GM23338 (cell line): ENCODE data around the gene ATP1A3. TPM values are rescaled to one million over a fixed set of nuclear protein-coding genes. Genes with fewer than 3 reads are reported as not detected.

Experiments
- ATAC-seq: fragments of 200-7000 bp; cut with Tn5 transposase; 3 replicates; pipeline ENCODE4 v1.9.1; 2020
- DNase-seq: peaks from one replicate; pipeline ENCODE4 v3.0.0-alpha.2; 2015; ENCODE audit warnings: low spot score
- H2AFZ ChIP-seq: fragments of 200-600 bp; sonication (generic); 2 replicates; pipeline ENCODE4 v1.8.0; 2016; ENCODE audit warnings: antibody characterized with exemption, mild to moderate bottlenecking, moderate library complexity
- H3F3A ChIP-seq: fragments of 200-600 bp; sonication (generic); replicated peaks from 2 replicates; pipeline ENCODE4 v1.8.0; 2017; ENCODE audit warnings: antibody characterized with exemption, mixed run types, low read depth
- H3K27ac ChIP-seq: fragments of 200-600 bp; sonication (generic); 2 replicates; pipeline ENCODE4 v1.6.1; 2016; ENCODE audit warnings: low read depth
- H3K27me3 ChIP-seq: fragments of 200-600 bp; sonication (generic); 2 replicates; pipeline ENCODE4 v1.8.0; 2016; ENCODE audit warnings: mild to moderate bottlenecking, mixed run types, moderate library complexity; ENCODE audit not compliant: insufficient read depth
- H3K36me3 ChIP-seq: fragments of 200-600 bp; sonication (generic); 2 replicates; pipeline ENCODE4 v1.8.0; 2016; ENCODE audit warnings: mild to moderate bottlenecking; ENCODE audit not compliant: insufficient read depth
- H3K4me1 ChIP-seq: fragments of 200-600 bp; sonication (generic); 2 replicates; pipeline ENCODE4 v1.8.0; 2016; ENCODE audit warnings: mild to moderate bottlenecking, moderate library complexity; ENCODE audit not compliant: insufficient read depth
- H3K4me2 ChIP-seq: fragments of 200-600 bp; sonication (generic); 2 replicates; pipeline ENCODE4 v1.7.1; 2017; ENCODE audit warnings: mixed run types
- H3K4me3 ChIP-seq: fragments of 200-600 bp; sonication (generic); 2 replicates; pipeline ENCODE4 v1.6.1; 2016; ENCODE audit warnings: mixed run types
- H3K79me2 ChIP-seq: fragments of 200-600 bp; sonication (generic); replicated peaks from 2 replicates; pipeline ENCODE4 v1.8.0; 2017; ENCODE audit warnings: mild to moderate bottlenecking; ENCODE audit not compliant: insufficient read depth
- H3K9me2 ChIP-seq: fragments of 200-600 bp; sonication (generic); 2 replicates; pipeline ENCODE4 v1.8.0; 2017; ENCODE audit not compliant: insufficient read depth
- H4K20me1 ChIP-seq: fragments of 200-600 bp; sonication (generic); replicated peaks from 2 replicates; pipeline ENCODE4 v1.8.0; 2017; ENCODE audit warnings: mild to moderate bottlenecking; ENCODE audit not compliant: insufficient read depth
- H3K27ac Mint-ChIP-seq: 2 replicates; pipeline ENCODE4 v1.8.0; 2020; ENCODE audit warnings: inconsistent platforms, mild to moderate bottlenecking, moderate library complexity, mixed read lengths
- H3K27me3 Mint-ChIP-seq: 3 replicates; pipeline ENCODE4 v1.8.0; 2022; ENCODE audit warnings: low read depth, mild to moderate bottlenecking, moderate library complexity, mixed read lengths, inconsistent platforms; ENCODE audit not compliant: insufficient read depth, poor library complexity
- H3K36me3 Mint-ChIP-seq: 3 replicates; pipeline ENCODE4 v1.8.0; 2021; ENCODE audit warnings: low read depth, mild to moderate bottlenecking, inconsistent platforms, moderate library complexity, mixed read lengths
- H3K4me1 Mint-ChIP-seq: 3 replicates; pipeline ENCODE4 v1.8.0; 2020; ENCODE audit warnings: mild to moderate bottlenecking, inconsistent platforms, mixed read lengths
- H3K4me3 Mint-ChIP-seq: 3 replicates; pipeline ENCODE4 v1.8.0; 2021; ENCODE audit warnings: moderate library complexity, mild to moderate bottlenecking, inconsistent platforms, mixed read lengths
- H3K9me3 Mint-ChIP-seq: 3 replicates; pipeline ENCODE4 v1.8.0; 2020; ENCODE audit warnings: moderate library complexity, mild to moderate bottlenecking, inconsistent platforms, mixed read lengths
- CREB1 ChIP-seq: fragments of 250-450 bp; sonication (Bioruptor Pico); IDR thresholded peaks from 2 replicates; pipeline ENCODE4 v1.5.0; 2020; ENCODE audit warnings: low read depth, mild to moderate bottlenecking, moderate library complexity
- CTCF ChIP-seq, 2 experiments: fragments of 200-600 bp in 1 of 2; sonication (generic) in 1 of 2; conservative IDR thresholded peaks; 2 replicates each; pipeline versions ENCODE4 v1.5.1 to v1.6.1; 2016 to 2017; ENCODE audit warnings: antibody characterized with exemption in 2 of 2, low read depth in 2 of 2, mild to moderate bottlenecking in 2 of 2, moderate library complexity in 1 of 2
- ETS1 ChIP-seq: IDR thresholded peaks from 2 replicates; pipeline ENCODE4 v1.6.1; 2016; ENCODE audit warnings: antibody characterized with exemption
- EZH2 ChIP-seq: fragments of 200-600 bp; sonication (generic); IDR thresholded peaks from one replicate; pipeline ENCODE4 v1.8.0; 2017; ENCODE audit warnings: antibody characterized with exemption, mild to moderate bottlenecking, low read depth; ENCODE audit not compliant: unreplicated experiment
- EZH2phosphoT487 ChIP-seq: fragments of 200-600 bp; sonication (generic); IDR thresholded peaks from one replicate; pipeline ENCODE4 v1.8.1; 2018; ENCODE audit warnings: antibody characterized with exemption; ENCODE audit not compliant: unreplicated experiment
- JUNB ChIP-seq: IDR thresholded peaks from one replicate; pipeline ENCODE4 v1.6.1; 2016; ENCODE audit warnings: antibody characterized with exemption; ENCODE audit not compliant: unreplicated experiment
- NANOG ChIP-seq: IDR thresholded peaks from 2 replicates; pipeline ENCODE4 v1.6.1; 2016; ENCODE audit warnings: antibody characterized with exemption, borderline replicate concordance
- POLR2AphosphoS5 ChIP-seq: IDR thresholded peaks from 2 replicates; pipeline ENCODE4 v1.6.1; 2016; ENCODE audit warnings: antibody characterized with exemption, low read depth
- STAT1 ChIP-seq: IDR thresholded peaks from one replicate; pipeline ENCODE4 v1.6.1; 2016; ENCODE audit warnings: antibody characterized with exemption; ENCODE audit not compliant: unreplicated experiment
- ZNF114 ChIP-seq: fragments of 250-450 bp; sonication (Bioruptor Pico); IDR thresholded peaks from 2 replicates; pipeline ENCODE4 v1.5.0; 2020; ENCODE audit warnings: mild to moderate bottlenecking, moderate library complexity
- ZNF331 ChIP-seq: fragments of 250-450 bp; sonication (Bioruptor Pico); IDR thresholded peaks from 2 replicates; pipeline ENCODE4 v1.5.0; 2020; ENCODE audit warnings: low read depth, mild to moderate bottlenecking, moderate library complexity
- polyA plus RNA-seq: library from polyadenylated mRNA; unstranded; fragments of >200 nt; fragmentation: Nextera tagmentation; extraction: Ambion mirVana; gene quantifications from 2 replicates; pipeline ENCODE4 v1.2.1, GENCODE V29; 2016
- total RNA-seq: library from RNA; depleted of rRNA; stranded (reverse); fragments of >200 nt; shearing (Covaris generic); gene quantifications from 2 replicates; pipeline ENCODE4 v1.2.3, GENCODE V29; 2014
- TF ChIP-seq, protein P1 (sequence below): IDR thresholded peaks from one replicate; pipeline ENCODE4 v1.6.1; 2018; ENCODE audit warnings: antibody characterized with exemption; ENCODE audit not compliant: unreplicated experiment
- TF ChIP-seq, protein P2 (sequence below): fragments of 250-450 bp; sonication (Bioruptor Pico); IDR thresholded peaks from 2 replicates; pipeline ENCODE4 v1.5.0; 2020; ENCODE audit warnings: mild to moderate bottlenecking, moderate library complexity

ATP1A3 gene
- total and polyA plus RNA-seq, 2 experiments from 2014 or later = 11.5 to 37.3 TPM

DNA sequence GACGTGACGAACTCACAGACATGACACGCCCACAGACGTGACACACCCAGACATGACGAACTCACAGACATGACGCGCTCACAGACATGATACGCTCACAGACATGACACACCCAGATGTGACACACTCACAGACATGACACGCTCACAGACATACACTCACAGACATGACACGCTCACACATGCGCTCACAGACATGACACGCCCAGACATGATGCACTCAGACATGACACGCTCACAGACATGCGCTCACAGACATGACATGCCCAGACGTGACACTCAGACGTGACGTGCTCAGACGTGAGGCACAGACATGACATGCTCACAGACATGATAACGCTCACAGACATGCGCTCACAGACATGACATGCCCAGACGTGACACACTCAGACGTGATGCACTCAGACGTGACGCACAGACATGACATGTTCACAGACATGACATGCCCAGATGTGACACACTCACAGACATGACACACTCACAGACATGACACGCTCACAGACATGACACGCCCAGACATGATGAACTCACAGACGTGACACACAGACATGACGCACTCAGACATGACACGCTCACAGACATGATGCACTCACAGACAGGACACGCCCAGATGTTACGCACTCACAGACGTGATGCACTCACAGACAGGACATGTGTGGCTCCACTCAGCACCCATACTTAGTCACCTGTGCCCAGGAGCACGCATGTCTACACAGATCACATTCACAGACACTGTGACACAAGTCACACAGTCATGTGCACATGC is 73.9 kb downstream of the ATP1A3 start:
- no peaks in the 10 kb centered on the region for H3K36me3 ChIP-seq
- no peak overlapping the region for H3K27ac Mint-ChIP-seq
- H3K4me1 ChIP-seq = peaks cover 8% of the 10 kb centered on the region; the same call in 1 of the 2 replicates
- ATAC-seq (no peak), DNase-seq (no peak)
- no peaks in the 10 kb centered on the region for H3K9me2 ChIP-seq
- H3K4me1 Mint-ChIP-seq = peaks cover 13% of the 10 kb centered on the region
- TF ChIP-seq, protein P1, sequence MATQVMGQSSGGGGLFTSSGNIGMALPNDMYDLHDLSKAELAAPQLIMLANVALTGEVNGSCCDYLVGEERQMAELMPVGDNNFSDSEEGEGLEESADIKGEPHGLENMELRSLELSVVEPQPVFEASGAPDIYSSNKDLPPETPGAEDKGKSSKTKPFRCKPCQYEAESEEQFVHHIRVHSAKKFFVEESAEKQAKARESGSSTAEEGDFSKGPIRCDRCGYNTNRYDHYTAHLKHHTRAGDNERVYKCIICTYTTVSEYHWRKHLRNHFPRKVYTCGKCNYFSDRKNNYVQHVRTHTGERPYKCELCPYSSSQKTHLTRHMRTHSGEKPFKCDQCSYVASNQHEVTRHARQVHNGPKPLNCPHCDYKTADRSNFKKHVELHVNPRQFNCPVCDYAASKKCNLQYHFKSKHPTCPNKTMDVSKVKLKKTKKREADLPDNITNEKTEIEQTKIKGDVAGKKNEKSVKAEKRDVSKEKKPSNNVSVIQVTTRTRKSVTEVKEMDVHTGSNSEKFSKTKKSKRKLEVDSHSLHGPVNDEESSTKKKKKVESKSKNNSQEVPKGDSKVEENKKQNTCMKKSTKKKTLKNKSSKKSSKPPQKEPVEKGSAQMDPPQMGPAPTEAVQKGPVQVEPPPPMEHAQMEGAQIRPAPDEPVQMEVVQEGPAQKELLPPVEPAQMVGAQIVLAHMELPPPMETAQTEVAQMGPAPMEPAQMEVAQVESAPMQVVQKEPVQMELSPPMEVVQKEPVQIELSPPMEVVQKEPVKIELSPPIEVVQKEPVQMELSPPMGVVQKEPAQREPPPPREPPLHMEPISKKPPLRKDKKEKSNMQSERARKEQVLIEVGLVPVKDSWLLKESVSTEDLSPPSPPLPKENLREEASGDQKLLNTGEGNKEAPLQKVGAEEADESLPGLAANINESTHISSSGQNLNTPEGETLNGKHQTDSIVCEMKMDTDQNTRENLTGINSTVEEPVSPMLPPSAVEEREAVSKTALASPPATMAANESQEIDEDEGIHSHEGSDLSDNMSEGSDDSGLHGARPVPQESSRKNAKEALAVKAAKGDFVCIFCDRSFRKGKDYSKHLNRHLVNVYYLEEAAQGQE = no peak
- TF ChIP-seq STAT1 (no peak), POLR2AphosphoS5 (no peak), NANOG (no peak), CREB1 (CRISPR knock-in tag) (no peak), CTCF (conservative IDR thresholded peaks at IDR 0.05; ENCODE audit: low read depth in 2 of 2) (no peak), EZH2 (no peak), ETS1 (no peak), EZH2phosphoT487 (no peak), ZNF331 (CRISPR knock-in tag) (no peak), JUNB (no peak), ZNF114 (CRISPR knock-in tag) (no peak)
- TF ChIP-seq, protein P2, sequence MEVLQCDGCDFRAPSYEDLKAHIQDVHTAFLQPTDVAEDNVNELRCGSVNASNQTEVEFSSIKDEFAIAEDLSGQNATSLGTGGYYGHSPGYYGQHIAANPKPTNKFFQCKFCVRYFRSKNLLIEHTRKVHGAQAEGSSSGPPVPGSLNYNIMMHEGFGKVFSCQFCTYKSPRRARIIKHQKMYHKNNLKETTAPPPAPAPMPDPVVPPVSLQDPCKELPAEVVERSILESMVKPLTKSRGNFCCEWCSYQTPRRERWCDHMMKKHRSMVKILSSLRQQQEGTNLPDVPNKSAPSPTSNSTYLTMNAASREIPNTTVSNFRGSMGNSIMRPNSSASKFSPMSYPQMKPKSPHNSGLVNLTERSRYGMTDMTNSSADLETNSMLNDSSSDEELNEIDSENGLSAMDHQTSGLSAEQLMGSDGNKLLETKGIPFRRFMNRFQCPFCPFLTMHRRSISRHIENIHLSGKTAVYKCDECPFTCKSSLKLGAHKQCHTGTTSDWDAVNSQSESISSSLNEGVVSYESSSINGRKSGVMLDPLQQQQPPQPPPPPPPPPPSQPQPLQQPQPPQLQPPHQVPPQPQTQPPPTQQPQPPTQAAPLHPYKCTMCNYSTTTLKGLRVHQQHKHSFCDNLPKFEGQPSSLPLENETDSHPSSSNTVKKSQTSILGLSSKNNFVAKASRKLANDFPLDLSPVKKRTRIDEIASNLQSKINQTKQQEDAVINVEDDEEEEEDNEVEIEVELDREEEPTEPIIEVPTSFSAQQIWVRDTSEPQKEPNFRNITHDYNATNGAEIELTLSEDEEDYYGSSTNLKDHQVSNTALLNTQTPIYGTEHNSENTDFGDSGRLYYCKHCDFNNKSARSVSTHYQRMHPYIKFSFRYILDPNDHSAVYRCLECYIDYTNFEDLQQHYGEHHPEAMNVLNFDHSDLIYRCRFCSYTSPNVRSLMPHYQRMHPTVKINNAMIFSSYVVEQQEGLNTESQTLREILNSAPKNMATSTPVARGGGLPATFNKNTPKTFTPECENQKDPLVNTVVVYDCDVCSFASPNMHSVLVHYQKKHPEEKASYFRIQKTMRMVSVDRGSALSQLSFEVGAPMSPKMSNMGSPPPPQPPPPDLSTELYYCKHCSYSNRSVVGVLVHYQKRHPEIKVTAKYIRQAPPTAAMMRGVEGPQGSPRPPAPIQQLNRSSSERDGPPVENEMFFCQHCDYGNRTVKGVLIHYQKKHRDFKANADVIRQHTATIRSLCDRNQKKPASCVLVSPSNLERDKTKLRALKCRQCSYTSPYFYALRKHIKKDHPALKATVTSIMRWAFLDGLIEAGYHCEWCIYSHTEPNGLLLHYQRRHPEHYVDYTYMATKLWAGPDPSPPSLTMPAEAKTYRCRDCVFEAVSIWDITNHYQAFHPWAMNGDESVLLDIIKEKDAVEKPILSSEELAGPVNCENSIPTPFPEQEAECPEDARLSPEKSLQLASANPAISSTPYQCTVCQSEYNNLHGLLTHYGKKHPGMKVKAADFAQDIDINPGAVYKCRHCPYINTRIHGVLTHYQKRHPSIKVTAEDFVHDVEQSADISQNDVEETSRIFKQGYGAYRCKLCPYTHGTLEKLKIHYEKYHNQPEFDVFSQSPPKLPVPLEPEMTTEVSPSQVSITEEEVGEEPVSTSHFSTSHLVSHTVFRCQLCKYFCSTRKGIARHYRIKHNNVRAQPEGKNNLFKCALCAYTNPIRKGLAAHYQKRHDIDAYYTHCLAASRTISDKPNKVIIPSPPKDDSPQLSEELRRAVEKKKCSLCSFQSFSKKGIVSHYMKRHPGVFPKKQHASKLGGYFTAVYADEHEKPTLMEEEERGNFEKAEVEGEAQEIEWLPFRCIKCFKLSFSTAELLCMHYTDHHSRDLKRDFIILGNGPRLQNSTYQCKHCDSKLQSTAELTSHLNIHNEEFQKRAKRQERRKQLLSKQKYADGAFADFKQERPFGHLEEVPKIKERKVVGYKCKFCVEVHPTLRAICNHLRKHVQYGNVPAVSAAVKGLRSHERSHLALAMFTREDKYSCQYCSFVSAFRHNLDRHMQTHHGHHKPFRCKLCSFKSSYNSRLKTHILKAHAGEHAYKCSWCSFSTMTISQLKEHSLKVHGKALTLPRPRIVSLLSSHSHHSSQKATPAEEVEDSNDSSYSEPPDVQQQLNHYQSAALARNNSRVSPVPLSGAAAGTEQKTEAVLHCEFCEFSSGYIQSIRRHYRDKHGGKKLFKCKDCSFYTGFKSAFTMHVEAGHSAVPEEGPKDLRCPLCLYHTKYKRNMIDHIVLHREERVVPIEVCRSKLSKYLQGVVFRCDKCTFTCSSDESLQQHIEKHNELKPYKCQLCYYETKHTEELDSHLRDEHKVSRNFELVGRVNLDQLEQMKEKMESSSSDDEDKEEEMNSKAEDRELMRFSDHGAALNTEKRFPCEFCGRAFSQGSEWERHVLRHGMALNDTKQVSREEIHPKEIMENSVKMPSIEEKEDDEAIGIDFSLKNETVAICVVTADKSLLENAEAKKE (CRISPR knock-in tag) = no peak
- no peak overlapping the region for H3K4me2 ChIP-seq
- peaks cover 3% of the 10 kb centered on the region; the same call in 1 of the 3 replicates for H3K9me3 Mint-ChIP-seq
- H3K27me3 Mint-ChIP-seq = peaks cover 10% of the 10 kb centered on the region
- no peak overlapping the region for H3K4me3 Mint-ChIP-seq
- no peaks in the 10 kb centered on the region; the same call in 2 of the 3 replicates for H3K36me3 Mint-ChIP-seq
- H3K27ac ChIP-seq = no peak overlapping the region
- H3K4me3 ChIP-seq = no peak overlapping the region
- peaks cover 12% of the 10 kb centered on the region for H3F3A ChIP-seq
- H3K79me2 ChIP-seq = no peaks in the 10 kb centered on the region
- peaks cover 98% of the 10 kb centered on the region for H3K27me3 ChIP-seq
- H4K20me1 ChIP-seq = 0 out of 2 replicates have a peak, but pooled peaks cover 3% of the 10 kb centered on the region
- no peak overlapping the region for H2AFZ ChIP-seq
